H1 (cell line): Measurements from ENCODE around the gene C14orf93. TPM values are rescaled to one million over a fixed set of nuclear protein-coding genes. Genes with fewer than 3 reads are reported as not detected.

ENCODE experiments used
- CTCF ChIA-PET: fragments of 300-600 bp; sonication (Branson Sonifier 250); formaldehyde crosslinking; loops from one replicate; lab custom pipeline; 2021; ENCODE audit not compliant: partially characterized antibody; lab: Charles Lee
- POLR2A ChIA-PET: fragments of 300-600 bp; sonication (Branson Sonifier 250); formaldehyde crosslinking; loops from one replicate; lab custom pipeline; 2021; ENCODE audit warnings: inconsistent platforms; ENCODE audit not compliant: partially characterized antibody; lab: Charles Lee
- DNase-seq, 2 experiments: peaks; one replicate each; pipeline versions ENCODE4 v3.0.0 to v3.0.0-alpha.2; 2010 to 2022; ENCODE audit warnings: low spot score in 2 of 2, low read depth in 1 of 2, mixed read lengths in 1 of 2
- FAIRE-seq: peaks from 2 replicates; lab custom pipeline; 2011; peaks lifted over from hg19 to GRCh38; lab: Jason Lieb, UNC
- H2AFZ ChIP-seq: 2 replicates; pipeline ENCODE4 v1.8.1; 2012; ENCODE audit warnings: low read length, inconsistent platforms
- H2AK5ac ChIP-seq: 2 replicates; pipeline ENCODE4 v1.6.1; 2013; ENCODE audit warnings: low read depth, low read length
- H2BK120ac ChIP-seq: replicated peaks from 2 replicates; pipeline ENCODE3; 2013; ENCODE audit warnings: low read depth, low read length, inconsistent platforms
- H2BK12ac ChIP-seq: 2 replicates; pipeline ENCODE4 v1.6.1; 2013; ENCODE audit warnings: low read depth, low read length
- H2BK15ac ChIP-seq: 2 replicates; pipeline ENCODE4 v1.6.1; 2013; ENCODE audit warnings: low read length
- H2BK20ac ChIP-seq: 2 replicates; pipeline ENCODE4 v1.6.1; 2013; ENCODE audit warnings: low read length
- H2BK5ac ChIP-seq: 2 replicates; pipeline ENCODE4 v1.6.1; 2013; ENCODE audit warnings: low read depth, low read length
- H3K14ac ChIP-seq: 2 replicates; pipeline ENCODE4 v1.6.1; 2013; ENCODE audit warnings: inconsistent platforms; ENCODE audit not compliant: insufficient read length
- H3K18ac ChIP-seq: 2 replicates; pipeline ENCODE4 v1.6.1; 2013; ENCODE audit warnings: low read length; ENCODE audit errors: extremely low read depth
- H3K23ac ChIP-seq: 2 replicates; pipeline ENCODE4 v1.6.1; 2013; ENCODE audit warnings: inconsistent platforms; ENCODE audit not compliant: insufficient read length
- H3K23me2 ChIP-seq: 2 replicates; pipeline ENCODE4 v1.6.1; 2013; ENCODE audit warnings: low read depth, low read length
- H3K27ac ChIP-seq: 2 replicates; pipeline ENCODE4 v1.6.1; 2011; ENCODE audit warnings: low read depth, low read length, inconsistent platforms
- H3K27me3 ChIP-seq, 4 experiments: replicated peaks in 1 of 4; 1 replicate in 1 of 4; 2 replicates in 3 of 4; pipeline versions ENCODE4 v1.6.1 to v1.8.1; 2011 to 2013; ENCODE audit warnings: low read length in 3 of 4, mild to moderate bottlenecking in 3 of 4, inconsistent platforms in 2 of 4, mixed read lengths in 2 of 4, moderate library complexity in 1 of 4; ENCODE audit not compliant: control insufficient read depth in 3 of 4, insufficient read depth in 3 of 4; ENCODE audit errors: extremely low read depth in 1 of 4
- H3K36me3 ChIP-seq, 4 experiments: 2 replicates each; pipeline versions ENCODE4 v1.6.1 to v1.8.1; 2011 to 2013; ENCODE audit warnings: mild to moderate bottlenecking in 4 of 4, low read length in 3 of 4, moderate library complexity in 2 of 4, control low read depth in 1 of 4, inconsistent platforms in 1 of 4; ENCODE audit not compliant: insufficient read depth in 4 of 4, control insufficient read depth in 2 of 4
- H3K4ac ChIP-seq: replicated peaks from 2 replicates; pipeline ENCODE3; 2013; ENCODE audit warnings: low read length, low read depth, mixed read lengths, inconsistent platforms; ENCODE audit not compliant: insufficient read length
- H3K4me1 ChIP-seq, 4 experiments: replicated peaks in 1 of 4; 1 replicate in 1 of 4; 2 replicates in 3 of 4; pipeline versions ENCODE4 v1.6.1 to v1.8.1; 2011 to 2013; ENCODE audit warnings: low read length in 3 of 4, inconsistent platforms in 2 of 4, mixed read lengths in 1 of 4; ENCODE audit not compliant: insufficient read depth in 4 of 4, control insufficient read depth in 3 of 4
- H3K4me2 ChIP-seq, 2 experiments: 2 replicates each; pipeline versions ENCODE4 v1.6.1 to v1.8.1; 2011 to 2013; ENCODE audit warnings: low read depth in 2 of 2, low read length in 2 of 2, control low read depth in 1 of 2, inconsistent platforms in 1 of 2, mild to moderate bottlenecking in 1 of 2; ENCODE audit not compliant: insufficient read depth in 1 of 2
- H3K4me3 ChIP-seq, 4 experiments: fragments of 200-600, 300-600 bp in 1 of 4; sonication (generic), shearing (Covaris generic), sonication (Bioruptor Twin) in 1 of 4; 2 replicates each; pipeline versions ENCODE4 v1.5.1 to v1.8.1; 2011 to 2016; ENCODE audit warnings: low read length in 4 of 4, low read depth in 3 of 4, control low read depth in 2 of 4, inconsistent platforms in 2 of 4, mild to moderate bottlenecking in 2 of 4, mixed read lengths in 1 of 4, moderate library complexity in 1 of 4; ENCODE audit not compliant: insufficient read depth in 2 of 4; ENCODE audit errors: extremely low read depth in 1 of 4
- H3K56ac ChIP-seq: replicated peaks from 2 replicates; pipeline ENCODE3; 2013; ENCODE audit warnings: low read depth, mild to moderate bottlenecking, mixed read lengths, low read length, inconsistent platforms; ENCODE audit not compliant: insufficient read length
- H3K79me1 ChIP-seq: 2 replicates; pipeline ENCODE4 v1.6.1; 2013; ENCODE audit warnings: low read depth, low read length, control low read depth
- H3K79me2 ChIP-seq, 2 experiments: 2 replicates each; pipeline versions ENCODE4 v1.6.1 to v1.8.1; 2012 to 2013; ENCODE audit warnings: low read length in 2 of 2, mild to moderate bottlenecking in 2 of 2, inconsistent platforms in 1 of 2; ENCODE audit not compliant: insufficient read depth in 2 of 2, control insufficient read depth in 1 of 2
- H3K9ac ChIP-seq, 4 experiments: replicated peaks in 1 of 4; 1 replicate in 1 of 4; 2 replicates in 3 of 4; pipeline versions ENCODE4 v1.6.1 to v1.8.1; 2011 to 2013; ENCODE audit warnings: low read depth in 3 of 4, low read length in 3 of 4, control low read depth in 2 of 4, mild to moderate bottlenecking in 2 of 4, moderate library complexity in 2 of 4, inconsistent platforms in 1 of 4; ENCODE audit errors: extremely low read depth in 1 of 4
- H3K9me3 ChIP-seq, 2 experiments: 2 replicates each; pipeline versions ENCODE4 v1.6.1 to v1.8.1; 2012 to 2013; ENCODE audit warnings: mild to moderate bottlenecking in 2 of 2, moderate library complexity in 2 of 2, control low read depth in 1 of 2, inconsistent platforms in 1 of 2, low read depth in 1 of 2, low read length in 1 of 2, mixed read lengths in 1 of 2; ENCODE audit not compliant: insufficient read depth in 2 of 2
- H4K20me1 ChIP-seq, 2 experiments: replicated peaks in 1 of 2; 2 replicates each; pipeline versions ENCODE3 to v1.8.1; 2011 to 2013; ENCODE audit warnings: inconsistent platforms in 2 of 2, low read length in 2 of 2, mild to moderate bottlenecking in 1 of 2; ENCODE audit not compliant: insufficient read depth in 2 of 2, control insufficient read depth in 1 of 2
- H4K5ac ChIP-seq: 2 replicates; pipeline ENCODE4 v1.6.1; 2013; ENCODE audit warnings: low read length, low read depth, mixed read lengths, inconsistent platforms; ENCODE audit not compliant: insufficient read length
- H4K8ac ChIP-seq: 2 replicates; pipeline ENCODE4 v1.8.0; 2013; ENCODE audit warnings: mild to moderate bottlenecking, moderate library complexity, low read length, inconsistent platforms; ENCODE audit not compliant: insufficient read depth; ENCODE audit errors: extremely low read depth
- H4K91ac ChIP-seq: replicated peaks from 2 replicates; pipeline ENCODE3; 2013; ENCODE audit warnings: low read length, mixed read lengths, inconsistent platforms; ENCODE audit not compliant: insufficient read length
- EP300 ChIP-seq, 2 experiments: IDR thresholded peaks; 1 replicate in 1 of 2; 2 replicates in 1 of 2; pipeline ENCODE4 v1.6.1; 2011 to 2012; ENCODE audit warnings: low read depth in 2 of 2, low read length in 2 of 2, mild to moderate bottlenecking in 2 of 2, borderline replicate concordance in 1 of 2, inconsistent platforms in 1 of 2, moderate library complexity in 1 of 2
- EZH2 ChIP-seq: fragments of 200-600 bp; sonication (generic); IDR thresholded peaks from 2 replicates; pipeline ENCODE4 v1.7.1; 2012; ENCODE audit warnings: low read depth, mild to moderate bottlenecking, moderate library complexity, low read length, inconsistent platforms; ENCODE audit not compliant: severe bottlenecking
- RBBP5 ChIP-seq: IDR thresholded peaks from 2 replicates; pipeline ENCODE4 v1.7.1; 2012; ENCODE audit warnings: low read depth, mild to moderate bottlenecking, inconsistent platforms, low read length, moderate library complexity, borderline replicate concordance
- WGBS, 2 experiments: shearing (Covaris generic) in 1 of 2; methylation state at CpG; one replicate each; pipeline versions ENCODE4 v1.1.6 to v1.1.7; 2013 to 2015; ENCODE audit warnings: low lambda C conversion rate in 2 of 2, mixed read lengths in 2 of 2, inconsistent platforms in 1 of 2, low coverage in 1 of 2, missing lambda C conversion rate in 1 of 2; ENCODE audit not compliant: insufficient replicate concordance in 2 of 2, insufficient coverage in 1 of 2, insufficient read length in 1 of 2; ENCODE audit errors: extremely low coverage in 1 of 2, missing lambda C conversion rate in 1 of 2; 5-methylcytosine and 5-hydroxymethylcytosine counted together
- polyA plus RNA-seq, 7 experiments: library from polyadenylated mRNA; depleted of rRNA in 3 of 7; stranded (reverse) in 5 of 7; unstranded in 2 of 7; fragments of >200 nt in 5 of 7; fragments of 200-250 nt in 2 of 7; gene quantifications; 1 replicate in 5 of 7; 2 replicates in 1 of 7; 4 replicates in 1 of 7; pipeline versions ENCODE4 v1.2.1 to v1.2.3, GENCODE V29; 2011 to 2013; ENCODE audit warnings: missing spikeins in 2 of 7, mixed read lengths in 2 of 7
- total RNA-seq: library from RNA; stranded (reverse); fragmentation: NEBNext Ultra II Directional; extraction: Animal tissue kit (Norgen Biotek cat#: 25700); gene quantifications from 2 replicates; pipeline ENCODE4 v1.2.1, GENCODE V29; 2021

C14orf93 gene
- total and polyA plus RNA-seq, 2 of the 8 experiments (the other 6 are each of a cell fraction or from before 2014, with no cell fraction given) = 7.8 to 8.2 TPM

- Histone ChIP-seq H3K56ac (peak within 1 kb of the TSS; percentile 56), H3K9ac (peak within 1 kb of the TSS; percentile 3 to 93 (median 80)), H2AFZ (0 out of 2 replicates have a peak within 1 kb of the TSS, but pooled peaks have one; percentile 3), H3K4ac (peak within 1 kb of the TSS; percentile 94), H2BK15ac (peak within 1 kb of the TSS; percentile 93), H4K91ac (peak within 1 kb of the TSS; percentile 88), H3K23ac (no peak within 1 kb of the TSS), H4K8ac (peak within 1 kb of the TSS; percentile 95; the same call in 1 of the 2 replicates), H3K18ac (peak within 1 kb of the TSS; percentile 99), H3K23me2 (peaks cover 16% of the 10 kb centered on the region), H2AK5ac (peak within 1 kb of the TSS; percentile 88; the same call in 1 of the 2 replicates), H2BK120ac (peak within 1 kb of the TSS; percentile 80), H4K20me1 (no peaks in the 10 kb centered on the region), H2BK20ac (peak within 1 kb of the TSS; percentile 66; the same call in 1 of the 2 replicates), H3K27ac (peak within 1 kb of the TSS; percentile 84; the same call in 1 of the 2 replicates), H3K14ac (no peak within 1 kb of the TSS), H3K4me3 (peak within 1 kb of the TSS; percentile 72 to 94 (median 76)), H3K27me3 (peaks cover 0 to 9% (median 4%) of the 10 kb centered on the region in 4 experiments; a peak in 2 of 7 replicates), H3K4me1 (peaks cover 16 to 22% (median 20%) of the 10 kb centered on the region in 4 experiments), H3K79me1 (no peaks in the 10 kb centered on the region), H4K5ac (peak within 1 kb of the TSS; percentile 58), H2BK12ac (peak within 1 kb of the TSS; percentile 89), H3K79me2 (peaks cover 0 to 39% of the 10 kb centered on the region in 2 experiments; a peak in 2 of 4 replicates), H3K9me3 (peaks cover 2 to 4% of the 10 kb centered on the region in 2 experiments; a peak in 1 of 4 replicates), H2BK5ac (peak within 1 kb of the TSS; percentile 30; the same call in 1 of the 2 replicates), H3K36me3 (peaks cover 0 to 13% (median 3%) of the 10 kb centered on the region in 4 experiments; a peak in 3 of 8 replicates), H3K4me2 (peak within 1 kb of the TSS; percentile 81 to 93)
- DNase-seq = peak in 1 of 2 experiments; percentile 89
- WGBS, 2 experiments = 3% methylated on average over 36 of the region's 48 CpGs; no CpG with 5 or more reads in 1 of the 2 experiments
- POLR2A ChIA-PET = interaction anchor here (0.6 to 13.2 kb wide), 28 partner anchors 12 to 363 kb away, joined by 3 to 133 read pairs (median 5); partner anchors contain the start of genes ACIN1, C14orf119, CDH24 and HAUS4
- CTCF ChIA-PET = interaction anchor here (0.5 to 23.0 kb wide), 20 partner anchors 7 to 365 kb away, joined by 3 to 785 read pairs (median 4); partner anchors contain the start of genes CDH24, PRMT5 and PSMB11
- FAIRE-seq = no peak
- TF ChIP-seq RBBP5 (0 out of 2 replicates have a peak, but pooled peaks have one; percentile 38), EP300 (IDR thresholded peaks at IDR 0.05; ENCODE audit: borderline replicate concordance in 1 of 2, low read depth in 2 of 2, low read length in 2 of 2) (no peak), EZH2 (no peak)
Observed at GRCh38 chr14:22982477-22983245, 27.3 kb downstream of the C14orf93 start, which contains the start of gene AJUBA. Gene AJUBA (minus strand): TSS chr14:22982551. CDS start chr14:22982266, 285 bp downstream.
